Dedifferentiated amniotic fluid mesenchymal stem cell (primary cell): ENCODE measurements around the gene TMEM50B.
A peak's percentile ranks its signal among the peaks of the same experiment; 100 is the strongest.

Experiments
- DNase-seq: peaks from one replicate; pipeline ENCODE4 v3.0.0-alpha.2; 2016; ENCODE audit errors: extremely low spot score

The TMEM50B gene

GRCh38 chr21:33479679-33480480, at the start of gene TMEM50B:
TSS of gene TMEM50B (minus strand) at chr21:33479974. CDS start at chr21:33468885, 11,089 bp downstream.
- peak; percentile 93 for DNase-seq

GRCh38 chr21:33522953-33523349, 43.2 kb upstream of the TMEM50B start:
- DNase-seq, result no peak

- DNase-seq, result no peak
Measured at GRCh38 chr21:33522297-33522952, 42.7 kb upstream of the TMEM50B start.

- DNase-seq, result no peak
Measured at GRCh38 chr21:33518899-33519298, 39.1 kb upstream of the TMEM50B start.

- DNase-seq, result peak; percentile 62
Measured at GRCh38 chr21:33514229-33514628, 34.5 kb upstream of the TMEM50B start.

- DNase-seq, result no peak
Measured at GRCh38 chr21:33512481-33512880, 32.7 kb upstream of the TMEM50B start.

- no peak for DNase-seq
Measured at GRCh38 chr21:33511639-33512038, 31.9 kb upstream of the TMEM50B start.

- no peak for DNase-seq
Measured at GRCh38 chr21:33510826-33511225, 31.1 kb upstream of the TMEM50B start.

- DNase-seq, result peak; percentile 9
Measured at GRCh38 chr21:33507003-33507402, 27.2 kb upstream of the TMEM50B start.

- DNase-seq, result peak; percentile 5
Measured at GRCh38 chr21:33505833-33506232, 26.1 kb upstream of the TMEM50B start.

- DNase-seq, result peak; percentile 4
Measured at GRCh38 chr21:33496345-33496744, 16.6 kb upstream of the TMEM50B start.

GRCh38 chr21:33495743-33496142, 16.0 kb upstream of the TMEM50B start:
- DNase-seq, result peak; percentile 4

- peak; percentile 9 for DNase-seq
Measured at GRCh38 chr21:33493756-33494155, 14.0 kb upstream of the TMEM50B start.

GRCh38 chr21:33492571-33492970, 12.8 kb upstream of the TMEM50B start:
- DNase-seq, result peak; percentile 4

GRCh38 chr21:33491373-33492102, 11.8 kb upstream of the TMEM50B start, which contains the start of gene DNAJC28:
TSS of gene DNAJC28 (minus strand) at chr21:33491716. CDS start at chr21:33489393, 2,323 bp downstream.
- peak; percentile 91 for DNase-seq

- peak; percentile 14 for DNase-seq
Measured at GRCh38 chr21:33490991-33491372, 11.2 kb upstream of the TMEM50B start.

- peak; percentile 5 for DNase-seq
Measured at GRCh38 chr21:33488936-33489335, 9.2 kb upstream of the TMEM50B start.

GRCh38 chr21:33487996-33488395, 8.2 kb upstream of the TMEM50B start:
- peak; percentile 7 for DNase-seq

- peak; percentile 12 for DNase-seq
Measured at GRCh38 chr21:33481314-33481943, 1.7 kb upstream of the TMEM50B start.

GRCh38 chr21:33480481-33481103, 818 bp upstream of the TMEM50B start:
- DNase-seq, result no peak

- DNase-seq, result no peak
Measured at GRCh38 chr21:33478935-33479678, 667 bp downstream of the TMEM50B start.
